K562 (cell line): ENCODE data around the gene RBKS.

Experiments used
- CHD2 ChIP-seq: IDR thresholded peaks from 2 replicates; pipeline ENCODE4 v1.6.1; 2011; ENCODE audit warnings: low read depth, low read length
- CTCF ChIP-seq, 3 experiments: IDR thresholded peaks in 2 of 3; conservative IDR thresholded peaks in 1 of 3; 2 replicates each; pipeline ENCODE4 v1.5.1; 2011 to 2012; ENCODE audit warnings: low read length in 3 of 3, mild to moderate bottlenecking in 3 of 3, control low read depth in 2 of 3, improper control_type of control experiment in 1 of 3, inconsistent platforms in 1 of 3, low read depth in 1 of 3, mixed read lengths in 1 of 3, moderate library complexity in 1 of 3; ENCODE audit not compliant: insufficient read depth in 2 of 3
- CXXC5 ChIP-seq: fragments of 250-450 bp; sonication (Bioruptor Pico); IDR thresholded peaks from 2 replicates; pipeline ENCODE4 v1.8.0; 2022; ENCODE audit warnings: inconsistent platforms, mild to moderate bottlenecking, moderate library complexity
- JUNB ChIP-seq: fragments of 450-650 bp; formaldehyde crosslinking; conservative IDR thresholded peaks from 2 replicates; pipeline ENCODE4 v1.4.0; 2020; ENCODE audit warnings: mild to moderate bottlenecking
- MAZ ChIP-seq, 2 experiments: fragments of 450-650 bp in 1 of 2; sonication (generic) in 1 of 2; formaldehyde crosslinking; IDR thresholded peaks in 1 of 2; conservative IDR thresholded peaks in 1 of 2; 2 replicates each; pipeline versions ENCODE4 v1.4.0 to v1.5.0; 2020; ENCODE audit warnings: mild to moderate bottlenecking in 1 of 2, missing genetic modification reagents in 1 of 2
- MTA1 ChIP-seq: fragments of 450-650 bp; IDR thresholded peaks from 2 replicates; pipeline ENCODE4 v1.6.1; 2017; ENCODE audit warnings: borderline replicate concordance
- NR2F6 ChIP-seq: fragments of 450-650 bp; formaldehyde crosslinking; IDR thresholded peaks from 2 replicates; pipeline ENCODE4 v1.4.0; 2020; ENCODE audit warnings: mild to moderate bottlenecking
- RBM22 ChIP-seq: fragments of 200-400 bp; formaldehyde crosslinking; IDR thresholded peaks from 2 replicates; pipeline ENCODE4 v1.6.1; 2018; ENCODE audit warnings: low read length, low read depth; ENCODE audit not compliant: poor library complexity, severe bottlenecking
- STAT5B ChIP-seq: fragments of 250-450 bp; sonication (Bioruptor Pico); IDR thresholded peaks from 2 replicates; pipeline ENCODE4 v1.8.0; 2021; ENCODE audit warnings: mild to moderate bottlenecking, inconsistent platforms
- TEAD2 ChIP-seq: fragments of 450-650 bp; IDR thresholded peaks from 2 replicates; pipeline ENCODE4 v1.6.1; 2016; ENCODE audit warnings: missing genetic modification characterization, control low read depth, missing compliant biosample characterization
- ZBTB1 ChIP-seq: sonication (generic); formaldehyde crosslinking; IDR thresholded peaks from 2 replicates; pipeline ENCODE4 v1.8.1; 2023; ENCODE audit warnings: missing genetic modification reagents, low read depth, mild to moderate bottlenecking, borderline replicate concordance
- TF ChIP-seq, protein P1 (sequence below): sonication (generic); formaldehyde crosslinking; IDR thresholded peaks from 2 replicates; pipeline ENCODE4 v1.8.0; 2022; ENCODE audit warnings: mild to moderate bottlenecking, missing genetic modification reagents
- TF ChIP-seq, protein P2 (sequence below): sonication (generic); formaldehyde crosslinking; IDR thresholded peaks from 2 replicates; pipeline ENCODE4 v1.8.0; 2022; ENCODE audit warnings: mild to moderate bottlenecking, low read depth, missing genetic modification reagents

- no peak for TF ChIP-seq CXXC5 (CRISPR knock-in tag)
- TF ChIP-seq NR2F6: no peak
- TF ChIP-seq, protein P1, sequence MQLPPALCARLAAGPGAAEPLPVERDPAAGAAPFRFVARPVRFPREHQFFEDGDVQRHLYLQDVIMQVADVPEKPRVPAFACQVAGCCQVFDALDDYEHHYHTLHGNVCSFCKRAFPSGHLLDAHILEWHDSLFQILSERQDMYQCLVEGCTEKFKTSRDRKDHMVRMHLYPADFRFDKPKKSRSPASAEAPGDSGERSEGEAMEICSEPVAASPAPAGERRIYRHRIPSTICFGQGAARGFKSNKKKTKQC (CRISPR knock-in tag): no peak
- TF ChIP-seq MAZ (CRISPR knock-in tag; conservative IDR thresholded peaks at IDR 0.05 in 1 of 2, IDR thresholded peaks at IDR 0.05 in 1 of 2): no peak
- no peak for TF ChIP-seq STAT5B (CRISPR knock-in tag)
- no peak for TF ChIP-seq CHD2
- no peak for TF ChIP-seq CTCF (IDR thresholded peaks at IDR 0.05 in 2 of 3, conservative IDR thresholded peaks at IDR 0.05 in 1 of 3; ENCODE audit: insufficient read depth in 2 of 3, low read depth in 1 of 3, low read length in 3 of 3)
- no peak for TF ChIP-seq JUNB (CRISPR knock-in tag)
- TF ChIP-seq, protein P2, sequence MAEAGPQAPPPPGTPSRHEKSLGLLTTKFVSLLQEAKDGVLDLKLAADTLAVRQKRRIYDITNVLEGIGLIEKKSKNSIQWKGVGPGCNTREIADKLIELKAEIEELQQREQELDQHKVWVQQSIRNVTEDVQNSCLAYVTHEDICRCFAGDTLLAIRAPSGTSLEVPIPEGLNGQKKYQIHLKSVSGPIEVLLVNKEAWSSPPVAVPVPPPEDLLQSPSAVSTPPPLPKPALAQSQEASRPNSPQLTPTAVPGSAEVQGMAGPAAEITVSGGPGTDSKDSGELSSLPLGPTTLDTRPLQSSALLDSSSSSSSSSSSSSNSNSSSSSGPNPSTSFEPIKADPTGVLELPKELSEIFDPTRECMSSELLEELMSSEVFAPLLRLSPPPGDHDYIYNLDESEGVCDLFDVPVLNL: no peak
- TF ChIP-seq TEAD2 (tag): no peak
- no peak for TF ChIP-seq RBM22
- no peak for TF ChIP-seq ZBTB1
- TF ChIP-seq MTA1: no peak
Measured at GRCh38 chr2:27903018-27903417, 12.8 kb upstream of the RBKS start.
